WTC11 (cell line): ENCODE results near the gene GTPBP1. TPM values are rescaled to one million over a fixed set of nuclear protein-coding genes. Genes with fewer than 3 reads are reported as not detected.

Experiments
- ATAC-seq: fragments of 200-7000 bp; cut with Tn5 transposase; 2 replicates; pipeline ENCODE4 v1.10.0; 2021; ENCODE audit warnings: mild to moderate bottlenecking, moderate library complexity
- CTCF ChIA-PET: fragments of 300-600 bp; sonication (Branson Sonifier 250); formaldehyde crosslinking; loops from one replicate; lab custom pipeline; 2021; ENCODE audit warnings: antibody characterized with exemption; lab: Charles Lee
- POLR2A ChIA-PET: fragments of 350-600 bp; sonication (Branson Sonifier 250); formaldehyde crosslinking; loops from one replicate; lab custom pipeline; 2021; ENCODE audit warnings: antibody characterized with exemption; lab: Charles Lee
- DNase-seq: peaks from one replicate; pipeline ENCODE4 v3.0.0; 2021; ENCODE audit warnings: low spot score
- H3K27ac Mint-ChIP-seq: 2 replicates; pipeline ENCODE4 v1.8.0; 2021; ENCODE audit warnings: mixed read lengths
- H3K27me3 Mint-ChIP-seq: 2 replicates; pipeline ENCODE4 v1.8.0; 2021; ENCODE audit warnings: low read depth, mild to moderate bottlenecking, moderate library complexity, mixed read lengths
- H3K36me3 Mint-ChIP-seq: 2 replicates; pipeline ENCODE4 v1.8.0; 2021; ENCODE audit warnings: mixed read lengths
- H3K4me1 Mint-ChIP-seq: 2 replicates; pipeline ENCODE4 v1.8.0; 2022; ENCODE audit warnings: mixed read lengths
- H3K4me3 Mint-ChIP-seq: 2 replicates; pipeline ENCODE4 v1.8.0; 2021; ENCODE audit warnings: mild to moderate bottlenecking, moderate library complexity, mixed read lengths
- H3K9me3 Mint-ChIP-seq: 2 replicates; pipeline ENCODE4 v1.8.0; 2021; ENCODE audit warnings: mixed read lengths
- AFF4 ChIP-seq: sonication (generic); formaldehyde crosslinking; IDR thresholded peaks from 2 replicates; pipeline ENCODE4 v1.8.1; 2023; ENCODE audit warnings: mild to moderate bottlenecking, missing genetic modification reagents, borderline replicate concordance
- ATF3 ChIP-seq: sonication (generic); formaldehyde crosslinking; conservative IDR thresholded peaks from 2 replicates; pipeline ENCODE4 v1.8.1; 2022; ENCODE audit warnings: mild to moderate bottlenecking, missing genetic modification reagents
- ETV6 ChIP-seq: sonication (generic); formaldehyde crosslinking; IDR thresholded peaks from 2 replicates; pipeline ENCODE4 v1.8.1; 2022; ENCODE audit warnings: mild to moderate bottlenecking, missing genetic modification reagents
- GTF2I ChIP-seq: fragments of 250-450 bp; sonication (Bioruptor Pico); conservative IDR thresholded peaks from 2 replicates; pipeline ENCODE4 v1.4.0; 2021; ENCODE audit warnings: mild to moderate bottlenecking
- NFE2L1 ChIP-seq: sonication (generic); formaldehyde crosslinking; IDR thresholded peaks from 2 replicates; pipeline ENCODE4 v1.8.1; 2023; ENCODE audit warnings: missing genetic modification reagents
- NR1H2 ChIP-seq: sonication (generic); formaldehyde crosslinking; IDR thresholded peaks from 2 replicates; pipeline ENCODE4 v1.9.0; 2021; ENCODE audit warnings: mild to moderate bottlenecking, moderate library complexity, missing genetic modification reagents
- OVOL2 ChIP-seq: fragments of 250-450 bp; sonication (Bioruptor Pico); IDR thresholded peaks from 2 replicates; pipeline ENCODE4 v1.9.0; 2021; ENCODE audit warnings: mild to moderate bottlenecking, borderline replicate concordance
- PREB ChIP-seq: sonication (generic); formaldehyde crosslinking; IDR thresholded peaks from 2 replicates; pipeline ENCODE4 v1.8.1; 2022; ENCODE audit warnings: mild to moderate bottlenecking, missing genetic modification reagents, moderate library complexity, borderline replicate concordance
- STAT6 ChIP-seq: sonication (generic); formaldehyde crosslinking; conservative IDR thresholded peaks from 2 replicates; pipeline ENCODE4 v1.8.1; 2023; ENCODE audit warnings: mild to moderate bottlenecking, low read depth, missing genetic modification reagents, moderate library complexity
- TCF7 ChIP-seq: sonication (generic); formaldehyde crosslinking; IDR thresholded peaks from 2 replicates; pipeline ENCODE4 v1.8.0; 2022; ENCODE audit warnings: mild to moderate bottlenecking, low read depth, missing genetic modification reagents, moderate library complexity
- TP53 ChIP-seq: sonication (generic); formaldehyde crosslinking; IDR thresholded peaks from 2 replicates; pipeline ENCODE4 v1.8.1; 2023; ENCODE audit warnings: mild to moderate bottlenecking, missing genetic modification reagents
- ZBTB21 ChIP-seq: sonication (generic); formaldehyde crosslinking; IDR thresholded peaks from 2 replicates; pipeline ENCODE4 v1.8.1; 2023; ENCODE audit warnings: mild to moderate bottlenecking, missing genetic modification reagents, borderline replicate concordance
- ZNF121 ChIP-seq: sonication (generic); formaldehyde crosslinking; IDR thresholded peaks from 2 replicates; pipeline ENCODE4 v1.8.0; 2023; ENCODE audit warnings: missing genetic modification reagents
- total RNA-seq: library from RNA; stranded (reverse); gene quantifications from 3 replicates; pipeline ENCODE4 v1.2.3, GENCODE V29; 2021
- TF ChIP-seq, protein P1 (sequence below): sonication (generic); formaldehyde crosslinking; IDR thresholded peaks from 2 replicates; pipeline ENCODE4 v1.8.1; 2022; ENCODE audit warnings: missing genetic modification reagents, borderline replicate concordance
- TF ChIP-seq, protein P2 (sequence below): sonication (generic); formaldehyde crosslinking; IDR thresholded peaks from 2 replicates; pipeline ENCODE4 v1.8.0; 2022; ENCODE audit warnings: mild to moderate bottlenecking, missing genetic modification reagents
- TF ChIP-seq, protein P3 (sequence below): fragments of 250-450 bp; sonication (Bioruptor Pico); IDR thresholded peaks from 2 replicates; pipeline ENCODE4 v1.9.0; 2021; ENCODE audit warnings: mild to moderate bottlenecking, borderline replicate concordance

Gene GTPBP1
- total RNA-seq, 1 experiment from 2014 or later = 108 TPM

- TF ChIP-seq ATF3 (no peak), NR1H2 (CRISPR knock-in tag) (no peak), STAT6 (CRISPR knock-in tag) (no peak), GTF2I (CRISPR knock-in tag) (no peak), NFE2L1 (CRISPR knock-in tag) (no peak), OVOL2 (no peak)
- TF ChIP-seq, protein P1, sequence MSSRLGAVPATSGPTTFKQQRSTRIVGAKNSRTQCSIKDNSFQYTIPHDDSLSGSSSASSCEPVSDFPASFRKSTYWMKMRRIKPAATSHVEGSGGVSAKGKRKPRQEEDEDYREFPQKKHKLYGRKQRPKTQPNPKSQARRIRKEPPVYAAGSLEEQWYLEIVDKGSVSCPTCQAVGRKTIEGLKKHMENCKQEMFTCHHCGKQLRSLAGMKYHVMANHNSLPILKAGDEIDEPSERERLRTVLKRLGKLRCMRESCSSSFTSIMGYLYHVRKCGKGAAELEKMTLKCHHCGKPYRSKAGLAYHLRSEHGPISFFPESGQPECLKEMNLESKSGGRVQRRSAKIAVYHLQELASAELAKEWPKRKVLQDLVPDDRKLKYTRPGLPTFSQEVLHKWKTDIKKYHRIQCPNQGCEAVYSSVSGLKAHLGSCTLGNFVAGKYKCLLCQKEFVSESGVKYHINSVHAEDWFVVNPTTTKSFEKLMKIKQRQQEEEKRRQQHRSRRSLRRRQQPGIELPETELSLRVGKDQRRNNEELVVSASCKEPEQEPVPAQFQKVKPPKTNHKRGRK (CRISPR knock-in tag) = no peak
- H3K27me3 Mint-ChIP-seq = no peaks in the 10 kb centered on the region
- H3K36me3 Mint-ChIP-seq = no peaks in the 10 kb centered on the region
- H3K27ac Mint-ChIP-seq = no peak overlapping the region
- H3K9me3 Mint-ChIP-seq = no peaks in the 10 kb centered on the region
- ATAC-seq = no peak
- ChIA-PET CTCF (interaction anchor here (1.5 to 2.1 kb wide), 3 partner anchors 9 to 89 kb away, joined by 3 to 9 read pairs (median 8); no protein-coding TSS in a partner anchor), POLR2A (no interaction called here)
- no peak for DNase-seq
- peaks cover 17% of the 10 kb centered on the region for H3K4me1 Mint-ChIP-seq
- no peak overlapping the region for H3K4me3 Mint-ChIP-seq
These were observed 68.9 kb downstream of the GTPBP1 start for GRCh38 chr22:38774496-38775166.

- POLR2A ChIA-PET = no interaction called here
- Mint-ChIP-seq H3K4me3 (no peak overlapping the region), H3K4me1 (peaks cover 17% of the 10 kb centered on the region), H3K27me3 (no peaks in the 10 kb centered on the region), H3K36me3 (no peaks in the 10 kb centered on the region), H3K9me3 (no peaks in the 10 kb centered on the region), H3K27ac (peak overlapping the region; percentile 69; the same call in 1 of the 2 replicates)
- ATAC-seq = no peak
- TF ChIP-seq TCF7 (no peak), ZNF121 (CRISPR knock-in tag) (no peak), ETV6 (CRISPR knock-in tag) (no peak), AFF4 (CRISPR knock-in tag) (no peak)
- TF ChIP-seq, protein P2, sequence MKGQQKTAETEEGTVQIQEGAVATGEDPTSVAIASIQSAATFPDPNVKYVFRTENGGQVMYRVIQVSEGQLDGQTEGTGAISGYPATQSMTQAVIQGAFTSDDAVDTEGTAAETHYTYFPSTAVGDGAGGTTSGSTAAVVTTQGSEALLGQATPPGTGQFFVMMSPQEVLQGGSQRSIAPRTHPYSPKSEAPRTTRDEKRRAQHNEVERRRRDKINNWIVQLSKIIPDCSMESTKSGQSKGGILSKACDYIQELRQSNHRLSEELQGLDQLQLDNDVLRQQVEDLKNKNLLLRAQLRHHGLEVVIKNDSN (CRISPR knock-in tag) = no peak
- DNase-seq = no peak
- CTCF ChIA-PET = interaction anchor here (1.0 to 2.1 kb wide), 4 partner anchors 10 to 338 kb away, joined by 3 to 9 read pairs (median 6); no protein-coding TSS in a partner anchor
These were observed 69.9 kb downstream of the GTPBP1 start for GRCh38 chr22:38775656-38776055.

DNA sequence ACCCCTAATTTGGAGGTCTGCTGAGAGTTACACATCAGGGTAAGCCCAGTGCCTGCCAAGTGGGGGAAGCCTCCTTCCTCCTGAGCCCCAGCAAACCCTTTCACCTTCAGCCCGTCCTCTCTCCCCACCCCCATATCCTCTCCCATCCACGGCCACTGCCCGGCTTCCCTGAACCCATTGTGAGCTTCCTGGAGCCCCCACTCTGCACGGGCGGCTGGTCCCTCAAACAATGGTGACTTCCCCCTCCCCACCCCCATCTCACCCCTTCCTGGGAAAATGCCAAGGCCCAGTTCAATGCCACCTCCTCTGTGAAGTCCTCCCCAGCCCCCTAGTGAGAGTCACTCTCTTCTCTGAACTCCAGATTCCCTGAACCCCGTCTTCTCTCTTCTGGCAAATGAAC is 70.3 kb downstream of the GTPBP1 start:
- H3K27me3 Mint-ChIP-seq = no peaks in the 10 kb centered on the region
- ChIA-PET POLR2A (no interaction called here), CTCF (interaction anchor here (1.0 to 2.1 kb wide), 4 partner anchors 10 to 338 kb away, joined by 3 to 9 read pairs (median 6); no protein-coding TSS in a partner anchor)
- H3K4me3 Mint-ChIP-seq = no peak overlapping the region
- H3K27ac Mint-ChIP-seq = no peak overlapping the region
- ATAC-seq = no peak
- no peaks in the 10 kb centered on the region for H3K36me3 Mint-ChIP-seq
- H3K4me1 Mint-ChIP-seq = peaks cover 17% of the 10 kb centered on the region
- H3K9me3 Mint-ChIP-seq = no peaks in the 10 kb centered on the region
- no peak for DNase-seq
- TF ChIP-seq TP53 = no peak
- TF ChIP-seq PREB (CRISPR knock-in tag) = no peak
- no peak for TF ChIP-seq ZBTB21 (CRISPR knock-in tag)
- TF ChIP-seq, protein P3, sequence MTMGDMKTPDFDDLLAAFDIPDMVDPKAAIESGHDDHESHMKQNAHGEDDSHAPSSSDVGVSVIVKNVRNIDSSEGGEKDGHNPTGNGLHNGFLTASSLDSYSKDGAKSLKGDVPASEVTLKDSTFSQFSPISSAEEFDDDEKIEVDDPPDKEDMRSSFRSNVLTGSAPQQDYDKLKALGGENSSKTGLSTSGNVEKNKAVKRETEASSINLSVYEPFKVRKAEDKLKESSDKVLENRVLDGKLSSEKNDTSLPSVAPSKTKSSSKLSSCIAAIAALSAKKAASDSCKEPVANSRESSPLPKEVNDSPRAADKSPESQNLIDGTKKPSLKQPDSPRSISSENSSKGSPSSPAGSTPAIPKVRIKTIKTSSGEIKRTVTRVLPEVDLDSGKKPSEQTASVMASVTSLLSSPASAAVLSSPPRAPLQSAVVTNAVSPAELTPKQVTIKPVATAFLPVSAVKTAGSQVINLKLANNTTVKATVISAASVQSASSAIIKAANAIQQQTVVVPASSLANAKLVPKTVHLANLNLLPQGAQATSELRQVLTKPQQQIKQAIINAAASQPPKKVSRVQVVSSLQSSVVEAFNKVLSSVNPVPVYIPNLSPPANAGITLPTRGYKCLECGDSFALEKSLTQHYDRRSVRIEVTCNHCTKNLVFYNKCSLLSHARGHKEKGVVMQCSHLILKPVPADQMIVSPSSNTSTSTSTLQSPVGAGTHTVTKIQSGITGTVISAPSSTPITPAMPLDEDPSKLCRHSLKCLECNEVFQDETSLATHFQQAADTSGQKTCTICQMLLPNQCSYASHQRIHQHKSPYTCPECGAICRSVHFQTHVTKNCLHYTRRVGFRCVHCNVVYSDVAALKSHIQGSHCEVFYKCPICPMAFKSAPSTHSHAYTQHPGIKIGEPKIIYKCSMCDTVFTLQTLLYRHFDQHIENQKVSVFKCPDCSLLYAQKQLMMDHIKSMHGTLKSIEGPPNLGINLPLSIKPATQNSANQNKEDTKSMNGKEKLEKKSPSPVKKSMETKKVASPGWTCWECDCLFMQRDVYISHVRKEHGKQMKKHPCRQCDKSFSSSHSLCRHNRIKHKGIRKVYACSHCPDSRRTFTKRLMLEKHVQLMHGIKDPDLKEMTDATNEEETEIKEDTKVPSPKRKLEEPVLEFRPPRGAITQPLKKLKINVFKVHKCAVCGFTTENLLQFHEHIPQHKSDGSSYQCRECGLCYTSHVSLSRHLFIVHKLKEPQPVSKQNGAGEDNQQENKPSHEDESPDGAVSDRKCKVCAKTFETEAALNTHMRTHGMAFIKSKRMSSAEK (CRISPR knock-in tag) = no peak
